HG02759 (cell line): ENCODE data around the gene RNF10.
"Not testable (repeated sequence)": the region's sequence is repeated elsewhere in the genome, so short reads cannot be mapped to it uniquely, and the experiment has no call there.

Experiments used
- ATAC-seq: cut with Tn5 transposase; IDR thresholded peaks from one replicate; pipeline ENCODE4 v1.9.1; 2021; ENCODE audit warnings: mild to moderate bottlenecking, moderate library complexity; ENCODE audit not compliant: unreplicated experiment

RNF10 gene

DNA sequence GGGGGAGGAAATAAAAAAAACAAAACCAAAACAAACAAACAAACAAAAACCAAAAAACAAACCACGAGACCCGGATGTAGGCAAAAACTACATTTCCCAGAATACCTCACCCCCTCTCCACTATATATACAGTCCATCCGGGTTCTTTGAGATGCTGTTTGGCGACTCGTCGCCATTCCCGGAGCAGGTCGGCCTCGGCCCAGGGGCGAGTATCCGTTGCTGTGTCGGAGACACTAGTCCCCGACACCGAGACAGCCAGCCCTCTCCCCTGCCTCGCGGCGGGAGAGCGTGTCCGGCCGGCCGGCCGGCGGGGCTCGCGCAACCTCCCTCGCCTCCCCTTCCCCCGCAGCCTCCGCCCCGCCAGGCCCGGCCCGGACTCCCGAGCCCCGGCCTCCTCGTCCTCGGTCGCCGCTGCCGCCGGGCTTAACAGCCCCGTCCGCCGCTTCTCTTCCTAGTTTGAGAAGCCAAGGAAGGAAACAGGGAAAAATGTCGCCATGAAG lies at the start of gene RNF10:
TSS of gene RNF10 (plus strand) at position 154 of the 500 bp plus-strand sequence. CDS start 456 bp downstream, outside the sequence.
- peak; percentile 75 for ATAC-seq

DNA sequence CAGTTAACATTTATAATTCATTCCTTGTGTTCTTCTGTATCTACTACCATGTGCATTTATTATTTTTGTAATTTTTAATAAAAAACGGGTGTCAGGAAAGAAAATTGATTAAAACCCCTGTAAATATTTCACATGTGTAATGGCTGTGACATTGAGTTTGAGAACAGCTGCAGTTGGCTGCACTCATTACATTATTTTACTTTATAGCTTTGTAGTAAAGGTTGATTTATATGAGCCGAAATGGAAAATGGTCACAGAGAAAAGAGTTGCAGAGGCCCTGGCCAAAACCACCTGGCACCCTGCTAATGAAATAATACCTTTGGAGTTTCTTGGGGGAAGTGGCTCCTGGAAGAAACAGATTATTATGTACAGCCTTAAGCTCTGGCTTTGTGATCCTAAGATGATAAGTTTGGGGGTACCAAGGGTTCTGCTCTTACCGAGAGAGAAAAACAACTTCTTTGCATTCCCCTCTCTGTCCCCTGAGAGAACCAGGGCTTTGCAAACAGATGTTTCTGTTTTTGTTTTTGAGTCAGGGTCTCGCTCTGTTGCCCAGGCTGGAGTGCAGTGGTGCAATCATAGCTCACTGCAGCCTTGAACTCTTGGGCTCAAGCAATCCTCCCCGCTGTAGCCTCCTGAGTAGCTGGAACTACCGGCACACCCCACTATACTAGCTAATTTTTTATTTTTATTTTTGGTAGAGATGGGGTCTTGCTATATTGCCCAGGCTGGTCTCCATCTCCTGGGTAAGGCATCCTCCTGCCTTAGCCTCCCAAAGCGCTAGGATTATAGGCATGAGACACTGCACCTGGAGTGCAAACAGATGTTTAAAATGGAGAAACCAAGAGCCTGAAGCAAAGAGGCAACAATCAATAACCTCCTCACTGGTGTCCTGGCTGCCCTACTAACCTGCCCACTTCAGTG lies 47.9 kb upstream of the RNF10 start:
- no peak for ATAC-seq

DNA sequence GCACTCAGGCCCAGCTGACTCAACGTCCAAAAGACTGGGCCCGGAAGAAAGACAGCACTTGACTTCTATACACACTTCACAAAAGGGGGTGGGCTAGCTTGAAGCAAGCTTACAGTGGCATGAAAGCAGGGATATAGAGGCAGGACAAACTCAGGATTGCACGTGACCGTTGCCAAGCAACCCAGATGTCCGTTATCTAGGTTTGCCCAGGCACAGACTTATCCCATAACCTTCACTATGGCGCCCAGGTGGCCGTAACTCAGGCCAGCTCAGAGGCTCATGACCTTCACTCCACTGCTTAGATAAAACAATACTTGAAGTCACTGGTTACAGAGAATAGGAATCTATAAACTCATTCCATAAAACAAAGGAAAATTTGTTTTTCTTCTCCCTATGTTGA lies 46.6 kb upstream of the RNF10 start:
- not testable (repeated sequence) for ATAC-seq

DNA sequence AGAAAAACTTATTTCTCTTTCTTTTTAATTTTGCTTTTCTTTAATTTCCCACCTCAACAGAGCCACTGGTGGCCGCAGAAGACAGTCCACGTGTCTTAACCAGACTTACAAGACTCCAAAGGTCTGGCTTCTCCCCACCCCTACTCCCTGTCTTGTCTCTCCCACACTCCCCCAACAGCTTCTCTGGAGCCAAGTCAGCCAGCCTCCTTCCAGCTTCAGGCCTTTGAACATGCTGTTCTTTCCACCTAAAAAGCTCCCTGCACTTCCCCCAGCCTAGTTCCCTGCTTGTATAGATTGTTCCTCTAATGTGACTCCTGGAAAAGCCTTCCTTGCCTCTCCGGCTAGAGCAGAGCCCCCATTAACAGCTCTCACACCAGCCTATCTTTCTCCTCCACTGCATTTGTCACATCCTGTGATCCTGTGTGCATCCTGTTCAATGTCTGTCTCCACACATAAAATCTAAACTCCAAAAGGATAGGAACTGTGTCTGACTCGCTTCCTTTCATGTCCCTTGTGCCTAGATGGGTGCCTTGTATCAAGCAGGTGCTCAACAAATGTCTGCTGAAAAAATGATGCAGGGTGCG lies 46.0 kb upstream of the RNF10 start:
- no peak for ATAC-seq

DNA sequence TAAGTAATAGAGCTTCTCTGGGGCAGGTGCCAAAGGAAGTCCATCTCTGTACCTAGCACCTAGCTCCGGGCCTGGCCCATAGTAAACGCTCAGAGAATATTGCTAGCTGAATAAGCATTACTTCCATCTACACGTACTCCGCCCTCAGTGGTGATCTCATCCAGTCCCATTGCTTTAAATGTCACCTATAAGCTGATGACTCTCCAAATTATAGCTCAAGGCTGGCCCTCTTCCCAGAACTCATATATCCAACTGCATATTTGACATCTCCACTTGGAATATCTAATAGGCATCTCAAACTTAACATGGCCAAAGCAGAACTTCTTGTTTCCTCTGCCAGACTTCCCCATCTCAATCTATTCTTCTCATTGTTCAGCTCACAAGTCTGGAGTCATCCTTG lies 45.1 kb upstream of the RNF10 start:
- no peak for ATAC-seq

DNA sequence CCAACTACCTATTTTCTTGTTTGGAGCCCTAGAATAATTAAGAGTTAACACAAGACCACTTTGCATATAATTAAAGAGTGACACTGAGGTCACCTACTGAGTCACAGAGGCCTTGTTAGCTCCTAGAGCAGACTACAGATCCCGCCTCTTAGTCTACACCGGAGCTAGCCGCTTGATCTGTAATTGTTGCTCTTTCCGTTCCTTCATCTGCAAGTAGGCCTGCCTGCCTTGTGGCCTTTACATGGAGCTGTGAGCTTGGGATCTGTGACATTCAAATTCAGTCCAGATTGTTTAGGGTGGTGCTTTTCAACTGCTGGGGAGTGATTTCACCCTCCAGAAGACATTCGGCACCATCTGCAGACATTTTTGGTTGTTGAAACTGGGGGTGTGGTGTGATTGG lies 43.8 kb upstream of the RNF10 start:
- ATAC-seq: no peak

DNA sequence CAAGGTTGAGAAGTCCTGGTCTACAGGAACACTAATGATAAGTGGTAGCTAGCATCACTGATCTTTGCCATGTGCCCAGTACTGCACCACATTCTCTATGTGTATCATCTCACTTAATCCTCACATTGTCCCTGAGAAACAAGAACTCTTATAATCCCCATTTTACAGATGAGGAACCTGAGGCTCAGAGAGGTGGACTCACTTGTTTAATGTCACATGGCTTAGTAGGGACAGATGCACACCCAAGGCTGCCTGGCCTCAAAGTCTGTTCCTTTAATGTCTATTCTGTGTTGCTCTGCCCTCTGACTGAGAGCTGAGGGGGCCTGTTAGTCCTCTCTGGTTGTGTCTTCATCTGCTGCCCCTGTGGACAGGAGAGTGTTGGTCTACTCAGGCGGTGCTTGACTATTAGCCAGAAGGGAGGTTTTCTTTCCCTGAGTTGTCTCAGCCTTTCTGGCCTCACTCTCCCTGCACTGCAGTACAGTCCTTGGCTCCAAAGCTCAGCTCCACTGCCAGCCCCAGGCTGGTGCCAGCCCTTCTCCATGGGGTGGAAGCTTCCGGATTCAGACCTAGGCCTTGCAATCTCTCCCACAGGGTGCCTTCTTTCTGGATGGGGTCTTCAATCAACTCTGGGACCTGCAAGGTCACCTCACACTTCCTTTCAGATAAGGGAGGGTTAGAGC lies 43.2 kb upstream of the RNF10 start:
- no peak for ATAC-seq

DNA sequence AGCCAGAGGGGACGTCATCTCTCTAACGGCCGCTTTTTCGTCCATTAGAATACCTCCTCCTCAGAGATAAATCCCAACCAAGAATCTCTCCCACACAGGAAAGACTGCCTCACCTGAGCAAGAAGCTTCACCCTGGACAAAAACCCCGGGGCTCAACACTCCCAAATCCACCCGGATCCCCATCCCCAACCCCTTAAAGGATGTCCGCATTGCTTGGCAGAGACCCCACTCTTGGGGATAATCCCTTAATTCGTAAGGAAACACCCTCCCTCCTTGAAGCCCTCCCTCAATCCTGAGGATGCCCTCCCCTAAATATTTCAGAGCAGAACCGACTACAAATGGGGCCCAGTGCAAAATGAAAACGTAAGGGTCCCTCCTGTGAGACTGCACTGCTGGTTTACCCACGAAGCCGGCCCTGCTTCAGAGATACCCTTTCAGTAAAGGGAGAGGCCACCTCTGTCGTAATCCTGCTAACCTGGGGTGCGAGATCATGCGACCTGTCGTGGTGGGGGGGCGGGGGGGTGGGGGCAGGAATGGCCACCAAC lies 38.9 kb upstream of the RNF10 start:
- ATAC-seq: no peak

DNA sequence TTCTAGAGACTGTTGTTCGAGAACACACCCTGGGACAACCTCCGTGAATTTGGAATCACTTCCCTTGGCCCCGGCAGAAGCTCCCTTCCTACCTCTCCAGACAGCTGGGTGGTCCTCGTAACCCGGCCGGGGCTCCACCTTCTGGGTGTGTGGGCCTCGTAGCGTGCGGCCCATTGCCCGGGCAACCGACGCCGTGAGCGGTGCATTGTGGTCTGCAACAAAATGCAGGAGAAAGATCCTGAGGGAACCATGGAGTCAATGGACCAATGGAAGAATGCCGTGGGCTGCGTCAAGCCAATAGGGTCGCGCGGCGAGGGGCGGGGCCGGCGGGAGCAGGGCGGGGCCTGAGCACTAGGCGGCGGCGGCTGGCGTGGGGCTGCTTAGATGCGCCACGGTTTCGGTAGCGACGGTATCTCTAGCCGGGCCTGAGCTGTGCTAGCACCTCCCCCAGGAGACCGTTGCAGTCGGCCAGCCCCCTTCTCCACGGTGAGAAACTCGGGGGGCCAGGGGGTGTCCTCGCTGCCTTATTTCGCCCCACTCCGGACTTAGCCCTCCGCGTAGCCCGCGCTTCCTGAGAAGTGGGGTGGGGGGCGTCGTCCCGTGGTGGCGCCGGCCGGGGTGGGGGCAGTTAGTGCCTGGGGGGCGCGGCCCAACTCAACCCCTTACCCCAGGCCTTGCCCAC lies 38.3 kb upstream of the RNF10 start, which contains the start of gene DYNLL1:
TSS of gene DYNLL1 (plus strand) at position 383 of the 682 bp plus-strand sequence. CDS start 309 bp downstream, outside the sequence.
- ATAC-seq: peak; percentile 93

DNA sequence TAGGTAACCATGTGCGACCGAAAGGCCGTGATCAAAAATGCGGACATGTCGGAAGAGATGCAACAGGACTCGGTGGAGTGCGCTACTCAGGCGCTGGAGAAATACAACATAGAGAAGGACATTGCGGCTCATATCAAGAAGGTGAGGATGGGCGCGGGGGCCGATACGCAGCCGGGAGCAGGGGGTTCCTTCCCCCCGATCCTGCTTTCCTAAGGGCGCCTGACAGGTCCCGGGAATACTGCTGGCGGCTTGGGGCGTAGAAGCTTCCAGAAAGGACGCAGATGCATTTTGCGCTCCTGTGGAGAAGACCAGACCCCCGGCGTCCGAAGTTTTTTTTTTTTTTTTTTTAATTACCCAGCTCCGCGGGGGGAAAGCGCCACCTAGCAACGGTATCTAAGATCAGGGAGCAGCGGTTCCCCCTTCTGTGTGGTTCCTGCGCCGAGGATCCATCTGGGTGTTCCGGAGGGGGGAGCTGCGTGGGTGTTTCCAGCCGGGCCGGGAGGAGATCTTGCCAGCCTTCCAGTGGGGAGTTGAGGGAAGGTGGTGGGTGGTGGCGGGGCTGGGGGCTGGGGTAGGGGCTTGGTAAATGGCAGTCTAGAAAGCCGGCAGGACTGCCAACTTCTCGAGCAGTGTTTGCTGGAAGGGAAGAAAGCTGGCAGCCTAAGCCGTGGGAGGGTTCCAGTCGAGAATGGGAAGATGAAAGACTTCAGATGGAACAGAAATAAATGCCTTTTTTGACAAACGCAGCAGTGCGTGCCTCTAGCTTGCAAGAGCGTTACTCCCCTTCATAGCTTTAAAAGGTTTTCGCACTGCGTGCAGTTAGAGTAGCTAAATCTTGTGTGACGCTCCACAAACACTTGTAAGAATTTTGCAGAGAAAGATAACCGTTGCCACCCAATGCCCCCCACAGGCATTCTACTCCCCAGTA lies 37.5 kb upstream of the RNF10 start:
- peak; percentile 11 for ATAC-seq

DNA sequence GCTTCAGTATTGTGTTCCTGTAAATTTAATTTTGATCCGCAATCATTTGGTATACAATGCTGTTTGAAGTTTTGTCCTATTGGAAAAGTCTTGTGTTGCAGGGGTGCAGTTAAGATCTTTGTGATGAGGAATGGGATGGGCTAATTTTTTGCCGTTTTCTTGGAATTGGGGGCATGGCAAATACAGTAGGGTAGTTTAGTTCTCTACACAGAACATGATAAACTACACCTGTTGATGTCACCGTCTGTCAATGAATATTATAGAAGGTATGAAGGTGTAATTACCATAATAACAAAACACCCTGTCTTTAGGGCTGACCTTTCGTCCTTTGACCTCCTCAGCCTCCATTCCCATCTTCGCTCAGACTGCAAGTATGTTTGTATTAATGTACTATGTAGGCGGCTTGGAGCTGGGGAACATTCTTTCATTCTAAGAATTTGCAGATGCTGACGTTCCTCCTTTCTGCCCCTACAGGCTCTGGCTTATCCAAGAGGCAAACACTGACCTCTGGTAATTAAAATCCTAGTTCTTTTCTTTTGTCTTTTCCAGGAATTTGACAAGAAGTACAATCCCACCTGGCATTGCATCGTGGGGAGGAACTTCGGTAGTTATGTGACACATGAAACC lies 36.5 kb upstream of the RNF10 start:
- ATAC-seq: no peak

DNA sequence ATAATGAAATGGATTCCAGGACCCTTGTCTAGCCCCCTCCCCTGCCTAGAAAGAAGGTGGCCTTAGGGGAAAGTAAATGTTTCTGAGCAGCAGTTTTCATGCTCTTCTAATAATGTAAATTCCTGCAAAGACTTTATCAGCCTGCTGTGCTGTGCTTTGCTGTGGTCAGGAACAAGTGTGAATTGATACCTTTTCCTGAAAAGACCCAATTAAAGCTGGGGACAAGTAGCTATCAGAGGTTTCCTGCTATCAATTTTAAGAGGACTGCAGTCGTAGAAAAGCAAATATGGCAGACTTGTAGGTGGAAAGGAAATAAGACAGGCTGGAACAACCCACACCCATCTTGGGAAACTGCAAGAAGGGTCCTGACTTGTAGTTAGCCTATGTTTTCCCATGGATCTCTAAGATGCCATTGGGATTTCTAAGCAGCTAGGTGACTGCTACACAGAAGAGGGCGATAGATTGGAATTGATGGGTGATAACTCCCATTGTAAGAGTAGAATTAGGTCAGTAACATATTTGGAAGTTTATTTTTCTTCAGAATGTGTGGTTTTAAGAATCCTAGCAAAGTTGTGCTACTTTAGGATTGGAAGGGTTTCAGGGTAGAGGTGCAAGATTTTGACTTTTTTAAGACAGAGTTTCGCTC lies 35.2 kb upstream of the RNF10 start:
- ATAC-seq: no peak

DNA sequence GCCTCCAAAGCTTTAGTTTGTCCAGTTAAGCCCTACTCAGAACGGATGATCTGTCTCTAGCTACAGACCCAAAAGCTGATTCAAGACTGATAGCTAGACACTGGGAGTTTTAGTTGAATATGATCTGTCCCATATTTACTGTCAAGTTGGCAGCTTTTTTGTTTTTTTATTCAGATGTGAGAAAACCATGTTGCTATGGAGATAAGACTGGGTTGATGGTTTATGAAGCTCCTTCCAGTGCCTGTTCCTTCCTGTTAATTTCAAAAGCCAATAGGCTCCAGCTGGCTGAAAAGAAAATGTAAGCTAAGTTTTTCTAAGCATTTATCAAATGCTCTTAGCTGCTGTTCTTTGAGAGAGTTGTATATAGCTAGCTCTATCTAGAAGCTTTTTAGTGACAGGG lies 33.6 kb upstream of the RNF10 start:
- no peak for ATAC-seq

DNA sequence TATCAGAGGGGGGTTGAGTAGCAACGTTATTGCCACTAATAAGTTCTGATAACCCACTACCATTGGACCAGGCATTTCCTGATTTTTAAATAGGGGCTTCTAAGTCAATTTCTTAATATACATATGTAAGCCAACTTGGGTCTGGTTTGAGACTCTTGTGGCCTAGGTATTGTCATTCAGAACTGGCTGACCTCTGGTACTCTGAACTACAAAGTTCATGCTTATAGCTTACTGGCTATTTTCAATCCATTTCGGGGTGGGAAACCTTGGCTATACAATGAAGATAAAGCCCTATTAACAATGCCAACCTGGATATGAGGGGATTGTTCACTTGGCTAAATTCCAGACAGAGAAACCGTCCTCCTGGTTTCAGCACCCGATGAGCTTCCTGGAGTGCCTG lies 29.6 kb upstream of the RNF10 start:
- ATAC-seq: no peak

DNA sequence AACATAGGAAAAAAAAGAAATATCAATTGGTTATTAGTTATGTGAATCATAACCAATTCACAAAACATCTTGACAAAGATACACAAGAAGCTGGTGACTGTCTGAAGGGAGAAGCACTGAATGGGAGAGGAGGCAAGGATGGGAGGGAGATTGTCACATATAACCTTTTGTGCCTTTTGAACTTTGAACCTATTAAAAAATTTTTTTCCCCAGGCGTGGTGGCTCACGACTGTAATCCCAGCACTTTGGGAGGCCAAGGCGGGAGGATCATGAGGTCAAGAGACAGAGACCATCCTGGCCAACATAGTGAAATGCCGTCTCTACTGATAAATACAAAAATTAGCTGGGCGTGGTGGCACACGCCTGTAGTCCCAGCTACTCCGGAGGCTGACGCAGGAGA lies 25.6 kb upstream of the RNF10 start:
- ATAC-seq: no peak

DNA sequence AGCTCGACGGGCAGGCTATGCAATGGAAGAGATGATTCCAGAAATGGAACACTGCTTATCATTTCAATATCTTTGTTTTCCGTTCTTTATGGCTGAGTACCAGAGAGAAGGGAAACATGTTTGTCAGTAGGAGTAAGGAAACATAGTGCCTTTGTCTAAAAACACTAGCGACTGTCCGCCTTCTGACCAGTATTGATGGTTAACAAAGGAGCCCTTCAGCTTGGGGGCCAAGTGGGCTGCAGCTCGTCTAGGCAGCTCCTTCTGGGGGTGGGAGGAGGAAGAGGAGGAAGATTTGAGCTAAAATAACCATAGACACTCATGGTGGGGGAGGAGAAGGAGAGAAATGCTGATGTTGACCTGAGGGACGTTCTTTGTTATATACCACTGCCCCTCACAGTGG lies 20.2 kb upstream of the RNF10 start:
- ATAC-seq: no peak

DNA sequence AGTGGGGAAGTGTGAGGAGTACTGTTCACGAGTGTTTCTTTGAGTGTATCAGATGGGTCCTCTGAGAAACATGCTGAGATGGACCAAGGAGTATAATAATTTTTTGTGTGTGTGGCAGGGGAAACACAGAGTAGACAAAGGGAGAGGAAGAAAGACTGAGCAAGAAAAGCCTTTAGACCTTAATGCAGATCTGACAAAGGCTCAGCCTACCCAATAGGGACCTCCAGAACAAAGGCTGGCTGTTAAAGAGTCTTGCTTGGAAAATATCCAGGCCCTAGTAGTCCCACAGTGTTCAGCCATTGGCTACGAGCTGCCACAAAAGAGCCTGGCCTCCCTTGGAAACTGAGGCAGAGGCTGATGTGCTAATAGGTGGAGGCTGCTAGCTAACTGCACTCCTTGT lies 18.7 kb upstream of the RNF10 start:
- no peak for ATAC-seq

DNA sequence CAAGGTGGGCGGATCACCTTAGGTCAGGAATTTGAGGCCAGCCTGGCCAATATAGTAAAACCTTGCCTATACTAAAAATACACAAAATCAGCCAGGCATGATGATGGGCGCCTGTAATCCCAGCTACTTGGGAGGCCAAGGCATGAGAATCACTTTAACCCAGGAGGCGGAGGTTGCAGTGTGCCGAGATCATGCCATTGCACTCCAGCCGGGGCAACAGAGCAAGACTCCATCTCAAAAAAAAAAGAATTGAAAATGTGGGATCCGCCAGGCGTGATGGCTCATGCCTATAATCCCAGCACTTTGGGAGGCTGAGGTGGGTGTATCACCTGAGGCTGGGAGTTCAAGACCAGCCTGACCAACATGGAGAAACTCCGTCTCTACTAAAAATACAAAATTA lies 14.8 kb upstream of the RNF10 start:
- ATAC-seq: not testable (repeated sequence)

DNA sequence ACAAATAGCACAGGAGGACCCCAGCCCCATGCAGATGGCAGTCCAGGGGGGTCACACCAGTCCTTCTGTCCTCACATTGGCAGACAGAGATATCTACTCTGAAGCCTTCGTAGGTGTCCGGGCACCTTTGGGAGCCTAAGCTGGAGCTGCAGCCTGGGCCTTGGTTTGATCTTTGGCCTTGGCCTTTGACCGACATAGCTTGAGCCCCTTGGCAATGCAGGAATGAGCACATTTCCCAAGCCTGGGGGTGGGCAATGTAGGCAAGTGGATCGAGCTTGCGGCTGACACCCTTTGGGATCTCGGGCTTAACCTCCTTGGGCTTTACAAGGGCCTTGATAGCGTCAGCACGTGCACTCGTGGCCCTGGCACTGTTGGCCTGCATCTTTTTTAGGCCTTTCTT lies 11.6 kb upstream of the RNF10 start:
- no peak for ATAC-seq
